22Rv1 (cell line): ENCODE data around the gene KSR2.

ENCODE experiments used
- CTCF ChIP-seq: fragments of 450-650 bp; IDR thresholded peaks from 2 replicates; pipeline ENCODE4 v1.5.1; 2017; ENCODE audit warnings: mild to moderate bottlenecking
- ZFX ChIP-seq: fragments of 450-650 bp; IDR thresholded peaks from 2 replicates; pipeline ENCODE4 v1.6.1; 2017; ENCODE audit warnings: antibody characterized with exemption, borderline replicate concordance

GRCh38 chr12:117629454-117629853 lies 339.3 kb downstream of the KSR2 start:
- TF ChIP-seq CTCF (no peak), ZFX (no peak)
